A549 (cell line): Measurements from ENCODE around the gene CPO.

Experiments used
- BHLHE40 ChIP-seq: IDR thresholded peaks from 2 replicates; pipeline ENCODE4 v1.6.1; 2012; ENCODE audit warnings: low read depth, low read length, inconsistent platforms
- ESRRA ChIP-seq: fragments of 150-350 bp; IDR thresholded peaks from 2 replicates; pipeline ENCODE4 v1.6.1; 2014; ENCODE audit warnings: mild to moderate bottlenecking, low read length, borderline replicate concordance
- RCOR1 ChIP-seq: fragments of 150-350 bp; IDR thresholded peaks from 2 replicates; pipeline ENCODE4 v1.6.1; 2014; ENCODE audit warnings: antibody characterized with exemption, low read length, low read depth
- RFX5 ChIP-seq: fragments of 450-650 bp; IDR thresholded peaks from 2 replicates; pipeline ENCODE4 v1.7.1; 2014; ENCODE audit warnings: antibody characterized with exemption, mild to moderate bottlenecking, moderate library complexity
- RNF2 ChIP-seq: fragments of 200-600 bp; sonication (generic); IDR thresholded peaks from 2 replicates; pipeline ENCODE4 v1.6.1; 2016; ENCODE audit warnings: low read depth, mild to moderate bottlenecking, antibody characterized with exemption, moderate library complexity, borderline replicate concordance
- TF ChIP-seq, protein P1 (sequence below): fragments of >200 bp; sonication (Bioruptor Twin); formaldehyde crosslinking; IDR thresholded peaks from 3 replicates; pipeline ENCODE4 v1.5.1; 2016
- TF ChIP-seq, protein P2 (sequence below): fragments of 250-450 bp; sonication (Bioruptor Pico); IDR thresholded peaks from 2 replicates; pipeline ENCODE4 v1.5.0; 2021; ENCODE audit warnings: mild to moderate bottlenecking, moderate library complexity, borderline replicate concordance

DNA sequence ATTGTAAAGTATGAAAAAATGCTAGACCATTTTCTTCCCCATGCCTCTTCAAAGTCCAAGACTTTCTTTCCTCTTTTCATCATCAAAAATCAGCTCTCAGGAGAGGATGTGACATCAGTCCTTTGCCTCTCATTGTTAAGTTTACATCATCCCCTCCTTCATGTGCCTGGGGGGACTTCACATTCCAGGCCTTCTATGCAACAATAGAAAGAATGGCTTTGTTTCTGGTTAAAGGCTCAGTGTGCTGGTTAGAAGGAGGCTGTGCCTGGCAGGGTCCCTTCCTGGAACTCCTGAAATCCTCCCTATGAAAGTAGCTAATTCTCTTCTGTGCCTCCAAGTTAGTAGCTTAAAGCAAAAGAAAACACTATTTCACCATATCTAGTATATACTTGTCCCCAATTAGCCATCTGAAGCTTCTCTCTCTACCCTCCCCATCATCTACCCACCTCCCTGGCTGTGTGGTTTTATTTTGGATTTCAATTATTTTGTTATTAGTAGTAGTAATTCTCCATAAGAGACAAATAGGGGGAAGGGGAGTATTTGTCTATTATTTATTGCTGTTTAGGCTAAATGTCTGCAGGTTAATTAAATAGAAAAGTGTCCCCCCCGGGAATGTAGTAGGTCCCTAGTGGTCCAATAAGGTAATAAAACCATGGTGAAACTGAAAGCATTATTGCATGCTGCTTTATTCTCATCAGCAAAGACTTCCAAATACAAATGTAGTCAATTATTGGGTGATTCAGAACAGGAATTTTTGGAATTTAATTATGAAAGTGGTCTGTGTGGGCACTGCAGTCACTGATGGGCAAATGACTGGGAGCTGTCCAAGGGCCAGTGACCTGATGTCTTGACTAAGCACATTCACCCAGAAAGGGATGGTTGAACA lies 69.0 kb downstream of the CPO start:
- no peak for TF ChIP-seq BHLHE40
- no peak for TF ChIP-seq ESRRA
- TF ChIP-seq, protein P1, sequence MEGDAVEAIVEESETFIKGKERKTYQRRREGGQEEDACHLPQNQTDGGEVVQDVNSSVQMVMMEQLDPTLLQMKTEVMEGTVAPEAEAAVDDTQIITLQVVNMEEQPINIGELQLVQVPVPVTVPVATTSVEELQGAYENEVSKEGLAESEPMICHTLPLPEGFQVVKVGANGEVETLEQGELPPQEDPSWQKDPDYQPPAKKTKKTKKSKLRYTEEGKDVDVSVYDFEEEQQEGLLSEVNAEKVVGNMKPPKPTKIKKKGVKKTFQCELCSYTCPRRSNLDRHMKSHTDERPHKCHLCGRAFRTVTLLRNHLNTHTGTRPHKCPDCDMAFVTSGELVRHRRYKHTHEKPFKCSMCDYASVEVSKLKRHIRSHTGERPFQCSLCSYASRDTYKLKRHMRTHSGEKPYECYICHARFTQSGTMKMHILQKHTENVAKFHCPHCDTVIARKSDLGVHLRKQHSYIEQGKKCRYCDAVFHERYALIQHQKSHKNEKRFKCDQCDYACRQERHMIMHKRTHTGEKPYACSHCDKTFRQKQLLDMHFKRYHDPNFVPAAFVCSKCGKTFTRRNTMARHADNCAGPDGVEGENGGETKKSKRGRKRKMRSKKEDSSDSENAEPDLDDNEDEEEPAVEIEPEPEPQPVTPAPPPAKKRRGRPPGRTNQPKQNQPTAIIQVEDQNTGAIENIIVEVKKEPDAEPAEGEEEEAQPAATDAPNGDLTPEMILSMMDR, result no peak
- TF ChIP-seq RFX5, result no peak
- no peak for TF ChIP-seq RNF2
- TF ChIP-seq, protein P2, sequence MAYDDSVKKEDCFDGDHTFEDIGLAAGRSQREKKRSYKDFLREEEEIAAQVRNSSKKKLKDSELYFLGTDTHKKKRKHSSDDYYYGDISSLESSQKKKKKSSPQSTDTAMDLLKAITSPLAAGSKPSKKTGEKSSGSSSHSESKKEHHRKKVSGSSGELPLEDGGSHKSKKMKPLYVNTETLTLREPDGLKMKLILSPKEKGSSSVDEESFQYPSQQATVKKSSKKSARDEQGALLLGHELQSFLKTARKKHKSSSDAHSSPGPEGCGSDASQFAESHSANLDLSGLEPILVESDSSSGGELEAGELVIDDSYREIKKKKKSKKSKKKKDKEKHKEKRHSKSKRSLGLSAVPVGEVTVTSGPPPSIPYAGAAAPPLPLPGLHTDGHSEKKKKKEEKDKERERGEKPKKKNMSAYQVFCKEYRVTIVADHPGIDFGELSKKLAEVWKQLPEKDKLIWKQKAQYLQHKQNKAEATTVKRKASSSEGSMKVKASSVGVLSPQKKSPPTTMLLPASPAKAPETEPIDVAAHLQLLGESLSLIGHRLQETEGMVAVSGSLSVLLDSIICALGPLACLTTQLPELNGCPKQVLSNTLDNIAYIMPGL (CRISPR knock-in tag), result no peak
- no peak for TF ChIP-seq RCOR1
